Measurements from ENCODE around the gene SLC31A2.

Gene SLC31A2

DNA sequence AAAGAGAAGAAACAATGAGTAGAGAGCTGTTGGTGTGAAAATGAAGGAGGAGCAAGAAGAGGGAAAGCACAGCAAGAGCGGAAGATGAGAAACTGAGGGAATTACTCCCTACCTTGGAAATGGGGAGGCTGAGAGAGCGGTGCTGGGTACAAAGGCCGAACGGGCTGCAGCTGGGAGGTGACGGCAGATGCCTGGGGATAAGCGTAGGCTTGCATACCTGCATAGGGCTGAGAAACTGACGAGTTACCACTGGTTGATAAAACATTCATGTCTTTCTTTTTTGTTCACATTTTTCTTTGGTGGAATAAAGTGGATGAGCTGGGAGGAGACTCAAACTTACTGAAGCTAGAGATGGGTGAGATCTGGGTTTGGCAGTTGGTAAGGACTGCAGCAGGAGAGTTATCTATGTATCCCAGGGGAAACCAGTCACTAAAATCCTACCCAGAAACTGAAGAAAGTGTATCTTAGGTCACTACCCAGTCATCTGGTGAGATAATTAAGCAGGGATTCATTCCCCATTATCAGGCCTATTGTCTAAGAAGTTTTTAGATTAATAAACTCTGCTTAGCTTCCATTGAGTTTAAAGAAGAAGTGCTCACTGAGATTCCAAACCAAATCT, 35.4 kb downstream of the SLC31A2 start:
- Histone ChIP-seq H3K9ac (ENCODE audit: low read depth, low read length) (no peak overlapping the region), H3K9me3 (ENCODE audit: control insufficient read depth, insufficient read depth, low read length) (no peaks in the 10 kb centered on the region), H3K36me3 (ENCODE audit: insufficient read depth, low read length) (peaks cover 6% of the 10 kb centered on the region; the same call in 1 of the 2 replicates), H3K4me1 (ENCODE audit: insufficient read depth, low read length) (peaks cover 5% of the 10 kb centered on the region; the same call in 1 of the 2 replicates)

DNA sequence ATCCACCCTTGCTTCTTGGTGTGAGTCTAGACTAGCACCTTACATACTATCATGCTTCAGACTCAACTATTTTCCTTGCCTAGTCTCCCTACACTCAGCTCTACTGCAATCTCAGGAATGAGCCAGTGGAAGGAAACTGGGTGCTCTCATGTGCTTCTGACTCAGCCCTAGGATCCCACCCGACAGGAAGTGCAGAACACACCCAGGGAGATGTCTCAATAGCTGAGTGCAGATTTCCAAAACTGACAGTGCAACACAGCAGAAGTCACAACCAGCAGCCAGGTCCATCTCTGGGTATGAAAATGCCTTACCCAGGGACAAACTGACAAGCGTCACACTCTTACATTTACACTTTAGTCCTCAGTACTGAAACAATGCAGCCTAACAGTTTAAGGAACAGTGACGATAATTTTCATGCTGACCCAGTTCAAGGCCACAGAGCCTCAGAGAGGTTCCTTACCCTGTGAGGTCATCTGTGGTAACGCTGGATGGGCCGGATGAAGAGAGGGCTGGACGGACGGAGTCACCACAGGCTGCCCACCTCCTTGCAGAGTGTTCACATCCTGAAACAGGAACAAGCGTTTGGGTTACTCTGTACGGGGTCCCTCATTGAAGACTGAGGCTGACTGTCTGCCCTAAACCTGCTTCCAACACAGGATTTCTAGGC, 37.3 kb downstream of the SLC31A2 start:
- Histone ChIP-seq H3K9ac (ENCODE audit: low read depth, low read length) (no peak overlapping the region), H3K36me3 (ENCODE audit: insufficient read depth, low read length) (peaks cover 6% of the 10 kb centered on the region; the same call in 1 of the 2 replicates), H3K4me1 (ENCODE audit: insufficient read depth, low read length) (peaks cover 5% of the 10 kb centered on the region; the same call in 1 of the 2 replicates), H3K9me3 (ENCODE audit: control insufficient read depth, insufficient read depth, low read length) (no peaks in the 10 kb centered on the region)

DNA sequence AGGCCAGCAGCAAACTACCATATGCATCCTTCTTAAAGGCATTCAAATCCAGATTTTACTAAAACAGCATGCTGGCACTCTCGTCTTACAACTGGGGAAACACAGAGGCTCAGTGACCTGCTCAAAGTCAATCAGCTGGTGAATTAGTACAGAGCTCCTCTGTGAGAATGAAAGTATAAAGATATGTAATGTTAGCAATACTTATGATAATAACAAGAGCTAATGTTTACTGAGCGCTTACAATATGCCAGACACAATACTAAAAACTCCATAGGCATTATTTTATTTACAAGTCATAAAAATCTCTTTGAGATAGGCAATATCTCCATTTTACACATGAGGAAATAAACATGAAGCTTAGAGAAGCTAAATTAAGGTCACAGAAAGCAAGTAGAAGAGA, 41.6 kb downstream of the SLC31A2 start:
- H3K4me1 ChIP-seq (ENCODE audit: insufficient read depth, low read length), result peaks cover 5% of the 10 kb centered on the region; the same call in 1 of the 2 replicates
- H3K9me3 ChIP-seq (ENCODE audit: control insufficient read depth, insufficient read depth, low read length), result no peaks in the 10 kb centered on the region
- peaks cover 6% of the 10 kb centered on the region; the same call in 1 of the 2 replicates for H3K36me3 ChIP-seq (ENCODE audit: insufficient read depth, low read length)
- no peak overlapping the region for H3K9ac ChIP-seq (ENCODE audit: low read depth, low read length)

DNA sequence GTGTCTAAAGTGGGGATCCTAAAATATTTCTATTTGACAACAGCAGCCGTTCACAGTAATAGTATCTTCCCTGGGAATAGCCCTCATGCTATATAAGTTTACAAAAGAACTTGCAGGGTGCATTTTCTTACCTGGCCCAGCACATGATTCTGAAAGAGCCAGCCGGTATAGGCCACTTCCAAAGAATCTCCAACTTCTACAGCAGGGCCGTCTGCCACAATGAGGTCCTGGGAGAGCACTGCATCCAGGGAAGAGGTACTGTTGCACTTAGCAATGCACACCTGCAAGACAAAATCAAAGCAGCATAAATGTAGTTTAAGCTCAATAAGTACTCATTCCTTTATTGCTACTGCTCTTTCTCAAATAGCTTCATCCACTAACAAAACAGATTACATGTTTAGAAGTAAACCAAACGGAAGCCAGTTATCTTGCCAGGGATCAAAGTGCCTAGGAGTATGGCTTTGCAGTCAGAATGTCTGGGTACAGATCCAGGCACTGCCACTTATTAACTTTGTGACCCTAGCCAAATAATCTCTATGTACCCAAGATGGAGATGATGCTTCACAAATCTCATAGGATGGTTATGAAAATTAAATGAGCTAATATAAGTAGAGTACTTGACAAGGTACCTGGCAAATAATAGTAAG, 49.0 kb downstream of the SLC31A2 start:
- H3K9ac ChIP-seq (ENCODE audit: low read depth, low read length), result no peak overlapping the region
- no peaks in the 10 kb centered on the region for H3K4me1 ChIP-seq (ENCODE audit: insufficient read depth, low read length)
- peaks cover 5% of the 10 kb centered on the region; the same call in 1 of the 2 replicates for H3K36me3 ChIP-seq (ENCODE audit: insufficient read depth, low read length)
- no peaks in the 10 kb centered on the region for H3K9me3 ChIP-seq (ENCODE audit: control insufficient read depth, insufficient read depth, low read length)

DNA sequence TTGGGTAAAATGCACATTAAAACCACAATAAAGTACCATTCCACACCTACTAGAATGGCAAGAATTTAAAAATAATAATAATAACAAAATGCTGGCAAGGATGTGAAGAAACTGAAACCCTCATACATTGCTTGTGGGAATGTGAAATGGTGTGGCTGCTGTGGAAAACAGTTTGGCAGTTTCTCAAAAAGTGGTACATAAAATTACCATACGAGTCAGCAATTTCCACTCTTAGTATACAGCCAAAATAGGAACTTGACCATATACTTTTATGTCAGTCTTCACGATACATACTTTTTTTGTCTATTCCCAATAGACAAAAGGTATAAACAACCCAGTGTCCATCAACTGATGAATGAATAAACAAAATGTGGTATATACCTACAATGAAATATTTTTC, 54.6 kb downstream of the SLC31A2 start:
- no peaks in the 10 kb centered on the region for H3K9me3 ChIP-seq (ENCODE audit: control insufficient read depth, insufficient read depth, low read length)
- no peak overlapping the region for H3K9ac ChIP-seq (ENCODE audit: low read depth, low read length)
- H3K36me3 ChIP-seq (ENCODE audit: insufficient read depth, low read length), result peaks cover 5% of the 10 kb centered on the region
- H3K4me1 ChIP-seq (ENCODE audit: insufficient read depth, low read length), result no peaks in the 10 kb centered on the region

DNA sequence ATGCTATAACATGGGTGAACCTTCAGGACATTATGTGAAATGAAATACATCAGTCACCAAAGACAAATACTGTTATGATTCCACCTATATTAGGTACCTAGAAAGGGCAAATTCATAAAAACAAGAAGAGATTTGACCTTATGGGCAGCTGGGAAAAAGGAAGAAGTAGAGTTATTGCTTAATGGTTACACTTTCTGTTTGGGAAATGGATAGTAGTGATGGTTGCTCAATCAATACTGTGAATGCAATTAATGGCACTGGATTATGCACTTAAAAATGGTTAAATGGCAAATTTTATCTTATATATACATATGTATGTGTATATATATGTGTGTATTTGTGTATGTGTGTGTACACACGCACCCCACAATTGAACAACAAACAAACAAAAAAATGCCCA, 55.1 kb downstream of the SLC31A2 start:
- Histone ChIP-seq H3K9ac (ENCODE audit: low read depth, low read length) (no peak overlapping the region), H3K36me3 (ENCODE audit: insufficient read depth, low read length) (peaks cover 5% of the 10 kb centered on the region)

DNA sequence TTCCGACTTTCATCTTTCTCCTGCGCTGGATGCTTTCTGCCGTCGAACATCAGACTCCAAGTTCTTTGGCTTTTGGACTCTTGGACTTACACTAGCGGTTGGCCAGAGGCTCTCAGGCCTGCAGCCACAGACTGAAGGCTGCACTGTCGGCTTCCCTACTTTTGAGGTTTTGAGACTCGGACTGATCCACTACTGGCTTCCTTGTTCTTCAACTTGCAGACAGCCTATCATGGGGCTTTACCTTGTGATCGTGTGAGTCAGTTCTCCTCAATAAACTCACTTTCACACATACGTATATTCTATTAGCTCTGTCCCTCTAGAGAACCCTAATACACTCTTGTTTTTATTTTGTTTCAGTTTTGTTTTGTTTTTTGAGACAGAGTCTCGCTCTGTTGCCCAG, 60.0 kb downstream of the SLC31A2 start:
- Histone ChIP-seq H3K4me1 (ENCODE audit: insufficient read depth, low read length) (no peaks in the 10 kb centered on the region), H3K36me3 (ENCODE audit: insufficient read depth, low read length) (no peaks in the 10 kb centered on the region; the same call in 1 of the 2 replicates), H3K9me3 (ENCODE audit: control insufficient read depth, insufficient read depth, low read length) (no peaks in the 10 kb centered on the region), H3K9ac (ENCODE audit: low read depth, low read length) (no peak overlapping the region)

More for the DNA sequence above, 55.1 kb downstream of the SLC31A2 start:
- Histone ChIP-seq H3K4me1 (ENCODE audit: insufficient read depth, low read length) (no peaks in the 10 kb centered on the region), H3K9me3 (ENCODE audit: control insufficient read depth, insufficient read depth, low read length) (no peaks in the 10 kb centered on the region)

Measured in ES-I3 (cell line).